22Rv1 (cell line): Measurements from ENCODE around the gene METAP1.
"Not testable (repeated sequence)": the region's sequence is repeated elsewhere in the genome, so short reads cannot be mapped to it uniquely, and the experiment has no call there.

Experiments
- H3K27ac ChIP-seq: fragments of 450-650 bp; 2 replicates; pipeline ENCODE4 v1.5.1; 2017
- ZFX ChIP-seq: fragments of 450-650 bp; IDR thresholded peaks from 2 replicates; pipeline ENCODE4 v1.6.1; 2017; ENCODE audit warnings: antibody characterized with exemption, borderline replicate concordance
- TF ChIP-seq, protein P1 (sequence below): fragments of 450-650 bp; IDR thresholded peaks from 2 replicates; pipeline ENCODE4 v1.5.1; 2017; ENCODE audit warnings: mild to moderate bottlenecking

Gene METAP1

GRCh38 chr4:99074816-99075215, 79.3 kb downstream of the METAP1 start:
- H3K27ac ChIP-seq, result no peak overlapping the region
- TF ChIP-seq, protein P1, sequence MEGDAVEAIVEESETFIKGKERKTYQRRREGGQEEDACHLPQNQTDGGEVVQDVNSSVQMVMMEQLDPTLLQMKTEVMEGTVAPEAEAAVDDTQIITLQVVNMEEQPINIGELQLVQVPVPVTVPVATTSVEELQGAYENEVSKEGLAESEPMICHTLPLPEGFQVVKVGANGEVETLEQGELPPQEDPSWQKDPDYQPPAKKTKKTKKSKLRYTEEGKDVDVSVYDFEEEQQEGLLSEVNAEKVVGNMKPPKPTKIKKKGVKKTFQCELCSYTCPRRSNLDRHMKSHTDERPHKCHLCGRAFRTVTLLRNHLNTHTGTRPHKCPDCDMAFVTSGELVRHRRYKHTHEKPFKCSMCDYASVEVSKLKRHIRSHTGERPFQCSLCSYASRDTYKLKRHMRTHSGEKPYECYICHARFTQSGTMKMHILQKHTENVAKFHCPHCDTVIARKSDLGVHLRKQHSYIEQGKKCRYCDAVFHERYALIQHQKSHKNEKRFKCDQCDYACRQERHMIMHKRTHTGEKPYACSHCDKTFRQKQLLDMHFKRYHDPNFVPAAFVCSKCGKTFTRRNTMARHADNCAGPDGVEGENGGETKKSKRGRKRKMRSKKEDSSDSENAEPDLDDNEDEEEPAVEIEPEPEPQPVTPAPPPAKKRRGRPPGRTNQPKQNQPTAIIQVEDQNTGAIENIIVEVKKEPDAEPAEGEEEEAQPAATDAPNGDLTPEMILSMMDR, result no peak
- no peak for TF ChIP-seq ZFX

DNA sequence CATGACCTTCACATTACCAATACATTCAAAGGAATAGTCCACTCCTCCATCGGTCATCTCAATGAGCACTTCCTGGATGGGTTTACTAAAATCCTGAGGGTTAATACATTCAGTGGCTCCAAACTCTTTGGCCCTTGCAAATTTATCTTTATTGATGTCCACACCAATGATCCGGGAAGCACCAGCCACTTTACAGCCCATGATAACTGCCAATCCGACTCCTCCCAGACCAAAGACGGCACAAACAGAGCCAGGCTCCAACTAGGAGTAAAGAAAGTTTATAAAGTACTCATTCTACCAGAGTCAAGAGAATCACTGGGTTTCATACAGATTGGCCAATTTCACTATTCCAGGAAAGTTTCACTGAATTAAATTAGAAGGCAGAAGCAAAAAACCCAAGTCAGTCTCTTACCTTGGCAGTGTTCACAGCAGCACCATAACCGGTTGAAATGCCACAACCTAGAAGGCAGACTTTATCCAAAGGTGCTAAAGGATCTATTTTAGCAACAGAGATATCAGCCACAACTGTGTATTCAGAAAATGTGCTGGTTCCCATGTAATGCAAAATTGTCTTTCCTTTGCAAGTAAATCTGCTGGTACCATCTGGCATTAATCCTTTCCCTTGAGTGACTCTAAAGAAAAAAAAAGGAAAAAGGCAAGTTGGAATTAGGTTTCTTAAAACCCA, 80.9 kb downstream of the METAP1 start:
- no peak overlapping the region for H3K27ac ChIP-seq
- TF ChIP-seq, protein P1, result no peak
- TF ChIP-seq ZFX, result no peak

DNA sequence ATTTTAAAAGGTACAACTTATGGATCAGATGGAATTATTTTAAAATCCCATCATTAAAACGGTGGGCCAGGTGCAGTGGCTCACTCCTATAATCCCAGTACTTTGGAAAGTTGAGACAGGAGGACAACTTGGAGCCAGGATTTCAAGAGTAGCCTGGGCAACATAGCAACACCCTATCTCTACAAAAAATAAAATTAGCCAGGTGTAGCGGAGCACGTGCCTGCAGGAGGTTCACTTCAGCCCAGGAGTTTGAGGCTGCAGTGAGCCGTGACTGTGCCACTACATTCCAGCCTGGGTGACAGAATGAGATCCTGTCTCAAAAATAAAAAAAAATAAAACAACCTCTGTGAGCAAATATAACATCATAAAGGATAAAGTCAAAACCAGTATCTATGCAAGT, 81.7 kb downstream of the METAP1 start:
- no peak for TF ChIP-seq ZFX
- TF ChIP-seq, protein P1, result no peak
- H3K27ac ChIP-seq, result no peak overlapping the region

DNA sequence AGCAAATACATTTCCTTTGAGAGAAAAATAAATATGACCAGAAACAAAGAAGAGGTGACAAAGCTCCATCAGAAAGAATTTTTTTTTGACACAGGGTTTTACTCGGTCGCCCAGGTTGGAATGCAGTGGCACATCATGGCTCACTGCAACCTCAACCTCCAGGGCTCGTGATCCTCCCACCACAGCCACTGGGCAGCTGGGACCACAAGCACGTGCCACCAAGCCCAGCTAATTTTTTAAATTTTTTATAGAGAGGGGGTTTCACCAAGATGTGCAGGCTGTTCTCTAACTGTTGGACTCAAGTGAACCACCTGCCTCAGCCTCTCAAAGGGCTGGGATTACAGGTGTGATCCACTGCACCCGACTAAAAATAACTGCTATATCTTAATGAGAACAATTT, 82.8 kb downstream of the METAP1 start:
- H3K27ac ChIP-seq, result no peak overlapping the region
- no peak for TF ChIP-seq ZFX
- TF ChIP-seq, protein P1, result no peak

- H3K27ac ChIP-seq, result no peak overlapping the region
- no peak for TF ChIP-seq ZFX
- TF ChIP-seq, protein P1, result no peak
Observed at GRCh38 chr4:99078931-99079624, 83.6 kb downstream of the METAP1 start.

DNA sequence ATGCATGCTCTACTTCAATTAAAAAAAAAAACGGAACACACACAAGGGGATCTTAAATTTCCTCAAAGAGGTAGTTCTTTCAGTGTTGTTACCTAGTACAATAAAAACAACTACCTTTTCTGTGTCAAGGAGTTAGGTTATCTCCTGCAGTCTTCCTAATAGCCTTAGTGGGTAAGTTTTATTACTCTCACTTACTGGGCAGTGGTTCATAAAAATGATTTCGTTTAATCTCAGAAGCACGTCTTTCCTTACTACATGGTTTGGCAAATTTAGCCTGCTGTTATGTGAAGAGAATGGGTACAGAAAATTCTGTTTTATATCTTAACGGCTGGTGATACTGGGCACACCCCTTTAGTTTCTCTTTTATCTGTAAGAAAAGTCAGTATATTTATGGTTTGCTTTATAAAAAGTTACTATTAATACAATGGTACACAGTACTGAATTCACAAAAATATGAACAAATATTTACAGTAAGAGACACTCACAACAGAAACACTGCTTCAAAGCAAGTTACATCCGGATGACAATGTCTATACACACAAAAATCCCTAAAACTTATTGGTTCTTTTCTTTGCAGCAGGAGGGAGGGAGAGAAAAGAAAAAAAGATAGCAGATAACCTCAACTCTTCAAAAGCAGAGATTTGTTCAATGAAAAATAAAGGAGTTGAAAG, 84.2 kb downstream of the METAP1 start:
- TF ChIP-seq ZFX, result no peak
- TF ChIP-seq, protein P1, result no peak
- H3K27ac ChIP-seq, result no peak overlapping the region

GRCh38 chr4:99080869-99081268, 85.3 kb downstream of the METAP1 start:
- H3K27ac ChIP-seq, result not testable (repeated sequence)
